PC-9 (cell line): Measurements from ENCODE around the gene ITM2B. TPM values are rescaled to one million over a fixed set of nuclear protein-coding genes. Genes with fewer than 3 reads are reported as not detected.

ENCODE experiments used
- BruUV-seq: library from RNA; stranded (reverse); fragments of 400-500 nt; replicated peaks from 2 replicates; lab custom pipeline; 2021; lab: Mats Ljungman, UMichigan
- CTCF ChIA-PET: fragments of 300-600 bp; sonication (Branson Sonifier 250); formaldehyde crosslinking; loops from one replicate; lab custom pipeline; 2022; ENCODE audit warnings: antibody characterized with exemption; lab: Charles Lee
- POLR2A ChIA-PET: fragments of 300-600 bp; sonication (Branson Sonifier 250); formaldehyde crosslinking; loops from one replicate; lab custom pipeline; 2022; ENCODE audit warnings: antibody characterized with exemption; ENCODE audit not compliant: unreplicated experiment; lab: Charles Lee
- DNase-seq, 2 experiments: peaks; one replicate each; pipeline versions ENCODE4 v3.0.0 to v3.0.0-alpha.2; 2015 to 2022; ENCODE audit warnings: mixed read lengths in 1 of 2
- H2AFZ ChIP-seq: fragments of 200-600 bp; sonication (generic); 2 replicates; pipeline ENCODE4 v1.8.1; 2017; ENCODE audit warnings: antibody characterized with exemption
- H3F3A ChIP-seq: fragments of 200-600 bp; sonication (generic); 2 replicates; pipeline ENCODE4 v1.8.1; 2017; ENCODE audit warnings: antibody characterized with exemption, mild to moderate bottlenecking, low read depth; ENCODE audit not compliant: insufficient read depth
- H3K27ac ChIP-seq: fragments of 200-600 bp; sonication (generic); 2 replicates; pipeline ENCODE4 v1.6.1; 2016; ENCODE audit warnings: mixed run types
- H3K27me3 ChIP-seq: fragments of 200-600 bp; sonication (generic); 2 replicates; pipeline ENCODE4 v1.6.1; 2016; ENCODE audit warnings: low read depth, mixed run types; ENCODE audit not compliant: insufficient read depth
- H3K36me3 ChIP-seq: fragments of 200-600 bp; sonication (generic); 2 replicates; pipeline ENCODE4 v1.6.1; 2016; ENCODE audit warnings: low read depth, mixed run types
- H3K4me1 ChIP-seq: fragments of 200-600 bp; sonication (generic); replicated peaks from 2 replicates; pipeline ENCODE4 v1.6.1; 2016; ENCODE audit warnings: mixed run types; ENCODE audit not compliant: insufficient read depth
- H3K4me2 ChIP-seq: fragments of 200-600 bp; sonication (generic); 2 replicates; pipeline ENCODE4 v1.6.1; 2017; ENCODE audit warnings: mixed run types
- H3K4me3 ChIP-seq: fragments of 200-600 bp; sonication (generic); 2 replicates; pipeline ENCODE4 v1.6.1; 2016; ENCODE audit warnings: mixed run types
- H3K79me2 ChIP-seq: fragments of 200-600 bp; sonication (generic); 2 replicates; pipeline ENCODE4 v1.6.1; 2017; ENCODE audit warnings: low read depth, mixed run types
- H3K9me2 ChIP-seq: fragments of 200-600 bp; sonication (generic); 2 replicates; pipeline ENCODE4 v1.8.1; 2017; ENCODE audit warnings: mild to moderate bottlenecking; ENCODE audit not compliant: insufficient read depth
- H3K9me3 ChIP-seq: fragments of 200-600 bp; sonication (generic); 2 replicates; pipeline ENCODE4 v1.8.1; 2016; ENCODE audit warnings: low read depth; ENCODE audit not compliant: insufficient read depth
- H4K20me1 ChIP-seq: fragments of 200-600 bp; sonication (generic); 2 replicates; pipeline ENCODE4 v1.8.1; 2017; ENCODE audit not compliant: insufficient read depth
- CTCF ChIP-seq: fragments of 200-600 bp; sonication (generic); conservative IDR thresholded peaks from 2 replicates; pipeline ENCODE4 v1.6.1; 2017; ENCODE audit warnings: mixed run types, antibody characterized with exemption, mild to moderate bottlenecking, moderate library complexity
- EZH2 ChIP-seq: fragments of 200-600 bp; sonication (generic); IDR thresholded peaks from 2 replicates; pipeline ENCODE4 v1.8.0; 2017; ENCODE audit warnings: antibody characterized with exemption, low read depth
- intact Hi-C: fragments of 100-400 bp; cut with micrococcal nuclease; formaldehyde crosslinking; loops from one replicate; pipeline ENCODE4 v1.10.0; 2022; ENCODE audit not compliant: unreplicated experiment
- total RNA-seq: library from RNA; stranded (reverse); gene quantifications from 2 replicates; pipeline ENCODE4 v1.2.3, GENCODE V29; 2021

The ITM2B gene
- total RNA-seq, 1 experiment from 2014 or later, result 155 TPM

- no peak for TF ChIP-seq EZH2
- TF ChIP-seq CTCF, result no peak
- Histone ChIP-seq H4K20me1 (no peaks in the 10 kb centered on the region), H3K27me3 (no peaks in the 10 kb centered on the region), H3K4me1 (no peaks in the 10 kb centered on the region), H3K36me3 (no peaks in the 10 kb centered on the region), H2AFZ (no peak overlapping the region; the same call in 1 of the 2 replicates), H3F3A (no peaks in the 10 kb centered on the region), H3K9me3 (no peaks in the 10 kb centered on the region), H3K79me2 (no peaks in the 10 kb centered on the region), H3K4me2 (peak overlapping the region; percentile 70), H3K27ac (no peak overlapping the region), H3K4me3 (peak overlapping the region; percentile 24; the same call in 1 of the 2 replicates), H3K9me2 (no peaks in the 10 kb centered on the region)
- ChIA-PET POLR2A (interaction anchor here (0.8 kb wide), 1 partner anchor 67 kb away, joined by 7 read pairs; no protein-coding TSS in a partner anchor), CTCF (no interaction called here)
- no peak for DNase-seq
- intact Hi-C loops, result no loop called here
- no TSS peak for BruUV-seq
These were observed 10.4 kb upstream of the ITM2B start for GRCh38 chr13:48222358-48223301.

GRCh38 chr13:48224701-48225100, 8.3 kb upstream of the ITM2B start:
- H3K27ac ChIP-seq, result no peak overlapping the region
- no peak overlapping the region for H2AFZ ChIP-seq
- no peaks in the 10 kb centered on the region for H3K27me3 ChIP-seq
- H3K4me1 ChIP-seq, result no peaks in the 10 kb centered on the region
- H3K36me3 ChIP-seq, result no peaks in the 10 kb centered on the region
- CTCF ChIA-PET, result no interaction called here
- no peak for DNase-seq
- intact Hi-C loops, result no loop called here
- no TSS peak for BruUV-seq
- POLR2A ChIA-PET, result interaction anchor here (0.7 kb wide), 1 partner anchor 130 kb away, joined by 4 read pairs; no protein-coding TSS in a partner anchor
- no peak overlapping the region for H3K4me3 ChIP-seq
- H3K4me2 ChIP-seq, result no peak overlapping the region
- no peaks in the 10 kb centered on the region for H3K9me3 ChIP-seq
- TF ChIP-seq CTCF (no peak), EZH2 (no peak)
- no peaks in the 10 kb centered on the region for H3K79me2 ChIP-seq
- H4K20me1 ChIP-seq, result no peaks in the 10 kb centered on the region
- no peaks in the 10 kb centered on the region for H3K9me2 ChIP-seq
- no peaks in the 10 kb centered on the region for H3F3A ChIP-seq

- no peak overlapping the region for H3K4me3 ChIP-seq
- TF ChIP-seq EZH2 (no peak), CTCF (no peak)
- no peaks in the 10 kb centered on the region for H3K36me3 ChIP-seq
These were observed 2.5 kb upstream of the ITM2B start for GRCh38 chr13:48230541-48230940.

More at GRCh38 chr13:48230541-48230940, 2.5 kb upstream of the ITM2B start:
- intact Hi-C loops, result loop anchor here (10.0 kb wide), 2 partner anchors 76 to 134 kb away; no protein-coding TSS in a partner anchor
- H3K4me1 ChIP-seq, result peaks cover 18% of the 10 kb centered on the region
- no TSS peak for BruUV-seq
- ChIA-PET CTCF (no interaction called here), POLR2A (no interaction called here)
- no peak overlapping the region for H3K4me2 ChIP-seq
- H3K27me3 ChIP-seq, result no peaks in the 10 kb centered on the region
- no peaks in the 10 kb centered on the region for H3K9me3 ChIP-seq
- DNase-seq, result no peak
- H4K20me1 ChIP-seq, result no peaks in the 10 kb centered on the region
- no peaks in the 10 kb centered on the region; the same call in 1 of the 2 replicates for H3F3A ChIP-seq
- H3K27ac ChIP-seq, result no peak overlapping the region
- no peak overlapping the region for H2AFZ ChIP-seq
- no peaks in the 10 kb centered on the region for H3K9me2 ChIP-seq
- H3K79me2 ChIP-seq, result peaks cover 15% of the 10 kb centered on the region
